Measurements from ENCODE around the gene IPO9. TPM values are rescaled to one million over a fixed set of nuclear protein-coding genes. Genes with fewer than 3 reads are reported as not detected.
A peak's percentile ranks its signal among the peaks of the same experiment; 100 is the strongest.

IPO9 gene
- total RNA-seq, 6 experiments from 2014 or later, result 10.3 to 21.7 (median 19.1) TPM

- TF ChIP-seq CTCF (IDR thresholded peaks at IDR 0.05) (no peak), POLR2A (IDR thresholded peaks at IDR 0.05) (no peak)
- H3K27ac ChIP-seq, result no peak overlapping the region
- no peaks in the 10 kb centered on the region for H3K9me3 ChIP-seq
- H3K27me3 ChIP-seq, result no peaks in the 10 kb centered on the region
- H3K36me3 ChIP-seq, result no peaks in the 10 kb centered on the region
- no peak for ATAC-seq
- peaks cover 0 to 28% (median 0%) of the 10 kb centered on the region in 4 donors for H3K4me1 ChIP-seq
- 84% methylated on average over 5 of the region's 6 CpGs for WGBS (ENCODE audit: insufficient coverage, low coverage, low lambda C conversion rate, missing lambda C conversion rate)
- intact Hi-C loops (cut with DNase I), result loop anchor here in 1 of 2 donors (10.0 kb wide), 1 partner anchor 239 kb away; the partner anchor contains the start of gene GPR37L1
- no peak overlapping the region for H3K4me3 ChIP-seq
- DNase-seq, result peak in 1 of 3 donors; percentile 12
These were observed 56.6 kb downstream of the IPO9 start for GRCh38 chr1:201885531-201886075.

- H3K36me3 ChIP-seq, result no peaks in the 10 kb centered on the region
- ATAC-seq (no peak), DNase-seq (no peak)
- 82% methylated on average over 4 of the region's 9 CpGs for WGBS (ENCODE audit: insufficient coverage, low coverage, low lambda C conversion rate, missing lambda C conversion rate)
- TF ChIP-seq CTCF (IDR thresholded peaks at IDR 0.05) (no peak), POLR2A (IDR thresholded peaks at IDR 0.05) (no peak)
- intact Hi-C loops (cut with DNase I), result loop anchor here in 1 of 2 donors (10.0 kb wide), 1 partner anchor 239 kb away; the partner anchor contains the start of gene GPR37L1
- no peaks in the 10 kb centered on the region for H3K9me3 ChIP-seq
- H3K4me3 ChIP-seq, result no peak overlapping the region
- no peaks in the 10 kb centered on the region for H3K27me3 ChIP-seq
- H3K27ac ChIP-seq, result no peak overlapping the region
- H3K4me1 ChIP-seq, result peaks cover 0 to 21% (median 0%) of the 10 kb centered on the region in 4 donors
These were observed 57.3 kb downstream of the IPO9 start for GRCh38 chr1:201886103-201886885.

- ATAC-seq, result no peak
- H3K36me3 ChIP-seq, result no peaks in the 10 kb centered on the region
- DNase-seq, result no peak
- WGBS (ENCODE audit: insufficient coverage, low coverage, low lambda C conversion rate, missing lambda C conversion rate), result 100% methylated on average over 1 of the region's 5 CpGs
- H3K27me3 ChIP-seq, result no peaks in the 10 kb centered on the region
- H3K4me1 ChIP-seq, result peaks cover 0 to 17% (median 0%) of the 10 kb centered on the region in 4 donors
- no peak overlapping the region for H3K4me3 ChIP-seq
- intact Hi-C loops (cut with DNase I), result loop anchor here in 1 of 2 donors (10.0 kb wide), 1 partner anchor 238 kb away; the partner anchor contains the start of gene GPR37L1
- TF ChIP-seq CTCF (IDR thresholded peaks at IDR 0.05), result no peak
- TF ChIP-seq POLR2A (IDR thresholded peaks at IDR 0.05), result no peak
- H3K9me3 ChIP-seq, result no peaks in the 10 kb centered on the region
- no peak overlapping the region for H3K27ac ChIP-seq
These were observed 58.3 kb downstream of the IPO9 start for GRCh38 chr1:201887116-201887866.

- Histone ChIP-seq H3K4me1 (peaks cover 0 to 15% (median 0%) of the 10 kb centered on the region in 4 donors), H3K27ac (no peak within 1 kb of the TSS), H3K4me3 (peak within 1 kb of the TSS; percentile 67 to 77 (median 68)), H3K36me3 (no peaks in the 10 kb centered on the region), H3K9me3 (no peaks in the 10 kb centered on the region), H3K27me3 (no peaks in the 10 kb centered on the region)
- ATAC-seq (peak; percentile 88 to 95 (median 93)), DNase-seq (peak; percentile 74 to 88 (median 85))
- no peak for TF ChIP-seq CTCF (IDR thresholded peaks at IDR 0.05)
- TF ChIP-seq POLR2A (IDR thresholded peaks at IDR 0.05), result peak; percentile 63
- intact Hi-C loops (cut with DNase I), result loop anchor here in 1 of 2 donors (10.0 kb wide), 1 partner anchor 236 kb away; the partner anchor contains the start of gene GPR37L1
- WGBS (ENCODE audit: insufficient coverage, low coverage, low lambda C conversion rate, missing lambda C conversion rate), result no CpG with 5 or more reads among the region's 49 CpGs
These were observed 59.5 kb downstream of the IPO9 start, which contains the start of gene SHISA4 for GRCh38 chr1:201888282-201889089. TSS of gene SHISA4 (plus strand) at chr1:201888898. CDS start at chr1:201888995, 97 bp downstream.
